ENCODE data around the gene KHDRBS1. TPM values are rescaled to one million over a fixed set of nuclear protein-coding genes. Genes with fewer than 3 reads are reported as not detected.

KHDRBS1 gene
- total and polyA plus RNA-seq, 4 donors = 14.6 to 37.6 (median 24.5) TPM

GRCh38 chr1:32060914-32061313, 47.2 kb downstream of the KHDRBS1 start:
- no peaks in the 10 kb centered on the region for H3K27me3 ChIP-seq (ENCODE audit: control insufficient read depth in 4 of 4, insufficient read depth in 4 of 4, low read length in 3 of 4)
- H3K4me1 ChIP-seq (ENCODE audit: control insufficient read depth in 4 of 4, insufficient read depth in 4 of 4, low read length in 3 of 4) = no peaks in the 10 kb centered on the region
- no peak for DNase-seq (ENCODE audit: low spot score)
- TF ChIP-seq FOXA2 (IDR thresholded peaks at IDR 0.05) (no peak), YY1 (IDR thresholded peaks at IDR 0.05) (no peak), ATF3 (IDR thresholded peaks at IDR 0.05) (no peak), RXRA (IDR thresholded peaks at IDR 0.05) (no peak), CTCF (IDR thresholded peaks at IDR 0.05; ENCODE audit: low read depth, low read length, missing input control) (no peak), GABPA (IDR thresholded peaks at IDR 0.05 in 1 of 2, conservative IDR thresholded peaks at IDR 0.05 in 1 of 2) (no peak), EGR1 (IDR thresholded peaks at IDR 0.05; ENCODE audit: low read depth in 2 of 2) (no peak), SP1 (IDR thresholded peaks at IDR 0.05) (no peak), NR2F2 (IDR thresholded peaks at IDR 0.05) (no peak), JUND (IDR thresholded peaks at IDR 0.05) (no peak), MAX (IDR thresholded peaks at IDR 0.05) (no peak), RAD21 (IDR thresholded peaks at IDR 0.05) (no peak), TAF1 (conservative IDR thresholded peaks at IDR 0.05) (no peak), FOXA1 (IDR thresholded peaks at IDR 0.05) (no peak), HNF4G (IDR thresholded peaks at IDR 0.05) (no peak), HNF4A (conservative IDR thresholded peaks at IDR 0.05) (no peak)
- TF ChIP-seq, protein P1, sequence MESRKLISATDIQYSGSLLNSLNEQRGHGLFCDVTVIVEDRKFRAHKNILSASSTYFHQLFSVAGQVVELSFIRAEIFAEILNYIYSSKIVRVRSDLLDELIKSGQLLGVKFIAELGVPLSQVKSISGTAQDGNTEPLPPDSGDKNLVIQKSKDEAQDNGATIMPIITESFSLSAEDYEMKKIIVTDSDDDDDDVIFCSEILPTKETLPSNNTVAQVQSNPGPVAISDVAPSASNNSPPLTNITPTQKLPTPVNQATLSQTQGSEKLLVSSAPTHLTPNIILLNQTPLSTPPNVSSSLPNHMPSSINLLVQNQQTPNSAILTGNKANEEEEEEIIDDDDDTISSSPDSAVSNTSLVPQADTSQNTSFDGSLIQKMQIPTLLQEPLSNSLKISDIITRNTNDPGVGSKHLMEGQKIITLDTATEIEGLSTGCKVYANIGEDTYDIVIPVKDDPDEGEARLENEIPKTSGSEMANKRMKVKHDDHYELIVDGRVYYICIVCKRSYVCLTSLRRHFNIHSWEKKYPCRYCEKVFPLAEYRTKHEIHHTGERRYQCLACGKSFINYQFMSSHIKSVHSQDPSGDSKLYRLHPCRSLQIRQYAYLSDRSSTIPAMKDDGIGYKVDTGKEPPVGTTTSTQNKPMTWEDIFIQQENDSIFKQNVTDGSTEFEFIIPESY (IDR thresholded peaks at IDR 0.05) = no peak
- TF ChIP-seq, protein P2, sequence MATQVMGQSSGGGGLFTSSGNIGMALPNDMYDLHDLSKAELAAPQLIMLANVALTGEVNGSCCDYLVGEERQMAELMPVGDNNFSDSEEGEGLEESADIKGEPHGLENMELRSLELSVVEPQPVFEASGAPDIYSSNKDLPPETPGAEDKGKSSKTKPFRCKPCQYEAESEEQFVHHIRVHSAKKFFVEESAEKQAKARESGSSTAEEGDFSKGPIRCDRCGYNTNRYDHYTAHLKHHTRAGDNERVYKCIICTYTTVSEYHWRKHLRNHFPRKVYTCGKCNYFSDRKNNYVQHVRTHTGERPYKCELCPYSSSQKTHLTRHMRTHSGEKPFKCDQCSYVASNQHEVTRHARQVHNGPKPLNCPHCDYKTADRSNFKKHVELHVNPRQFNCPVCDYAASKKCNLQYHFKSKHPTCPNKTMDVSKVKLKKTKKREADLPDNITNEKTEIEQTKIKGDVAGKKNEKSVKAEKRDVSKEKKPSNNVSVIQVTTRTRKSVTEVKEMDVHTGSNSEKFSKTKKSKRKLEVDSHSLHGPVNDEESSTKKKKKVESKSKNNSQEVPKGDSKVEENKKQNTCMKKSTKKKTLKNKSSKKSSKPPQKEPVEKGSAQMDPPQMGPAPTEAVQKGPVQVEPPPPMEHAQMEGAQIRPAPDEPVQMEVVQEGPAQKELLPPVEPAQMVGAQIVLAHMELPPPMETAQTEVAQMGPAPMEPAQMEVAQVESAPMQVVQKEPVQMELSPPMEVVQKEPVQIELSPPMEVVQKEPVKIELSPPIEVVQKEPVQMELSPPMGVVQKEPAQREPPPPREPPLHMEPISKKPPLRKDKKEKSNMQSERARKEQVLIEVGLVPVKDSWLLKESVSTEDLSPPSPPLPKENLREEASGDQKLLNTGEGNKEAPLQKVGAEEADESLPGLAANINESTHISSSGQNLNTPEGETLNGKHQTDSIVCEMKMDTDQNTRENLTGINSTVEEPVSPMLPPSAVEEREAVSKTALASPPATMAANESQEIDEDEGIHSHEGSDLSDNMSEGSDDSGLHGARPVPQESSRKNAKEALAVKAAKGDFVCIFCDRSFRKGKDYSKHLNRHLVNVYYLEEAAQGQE (IDR thresholded peaks at IDR 0.05) = no peak
- H3K9me3 ChIP-seq (ENCODE audit: control insufficient read depth in 4 of 4, low read length in 3 of 4) = no peaks in the 10 kb centered on the region
- peaks cover under 1 to 31% (median 26%) of the 10 kb centered on the region in 4 donors for H3K36me3 ChIP-seq (ENCODE audit: control insufficient read depth in 4 of 4, insufficient read depth in 3 of 4, low read depth in 1 of 4, low read length in 3 of 4)
- no peak overlapping the region for H3K27ac ChIP-seq (ENCODE audit: low read depth in 1 of 2, low read length in 2 of 2)
- no peak overlapping the region for H3K4me3 ChIP-seq (ENCODE audit: low read depth in 1 of 3, low read length in 3 of 3)
- no peak overlapping the region for H3K9ac ChIP-seq (ENCODE audit: low read depth in 1 of 2, low read length in 2 of 2)

Measured in liver (tissue), 9 donors.